ENCODE measurements around the gene DMAC2L. TPM values are rescaled to one million over a fixed set of nuclear protein-coding genes. Genes with fewer than 3 reads are reported as not detected.

DMAC2L gene
- polyA plus RNA-seq, 1 experiment = 12.6 TPM

DNA sequence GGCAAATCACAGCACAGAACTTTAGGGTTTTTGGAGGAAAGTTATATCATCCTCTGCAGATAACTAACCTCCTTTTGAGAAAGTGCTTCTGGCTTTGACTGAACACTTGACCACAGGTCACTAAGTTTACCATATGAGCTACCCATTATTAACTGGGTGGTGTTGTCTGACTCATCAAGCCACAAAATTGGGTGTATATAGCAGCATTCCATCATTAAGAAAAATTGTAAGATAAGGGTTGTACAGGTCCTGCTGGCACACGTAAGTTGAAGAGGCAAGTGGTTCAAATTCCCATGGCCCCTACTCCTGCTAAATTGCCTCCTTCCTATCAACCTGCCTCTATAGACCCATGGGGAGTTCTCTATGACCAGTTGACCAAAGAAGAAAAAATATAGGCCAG, 39.6 kb upstream of the DMAC2L start:
- TF ChIP-seq, protein P1, sequence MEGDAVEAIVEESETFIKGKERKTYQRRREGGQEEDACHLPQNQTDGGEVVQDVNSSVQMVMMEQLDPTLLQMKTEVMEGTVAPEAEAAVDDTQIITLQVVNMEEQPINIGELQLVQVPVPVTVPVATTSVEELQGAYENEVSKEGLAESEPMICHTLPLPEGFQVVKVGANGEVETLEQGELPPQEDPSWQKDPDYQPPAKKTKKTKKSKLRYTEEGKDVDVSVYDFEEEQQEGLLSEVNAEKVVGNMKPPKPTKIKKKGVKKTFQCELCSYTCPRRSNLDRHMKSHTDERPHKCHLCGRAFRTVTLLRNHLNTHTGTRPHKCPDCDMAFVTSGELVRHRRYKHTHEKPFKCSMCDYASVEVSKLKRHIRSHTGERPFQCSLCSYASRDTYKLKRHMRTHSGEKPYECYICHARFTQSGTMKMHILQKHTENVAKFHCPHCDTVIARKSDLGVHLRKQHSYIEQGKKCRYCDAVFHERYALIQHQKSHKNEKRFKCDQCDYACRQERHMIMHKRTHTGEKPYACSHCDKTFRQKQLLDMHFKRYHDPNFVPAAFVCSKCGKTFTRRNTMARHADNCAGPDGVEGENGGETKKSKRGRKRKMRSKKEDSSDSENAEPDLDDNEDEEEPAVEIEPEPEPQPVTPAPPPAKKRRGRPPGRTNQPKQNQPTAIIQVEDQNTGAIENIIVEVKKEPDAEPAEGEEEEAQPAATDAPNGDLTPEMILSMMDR (IDR thresholded peaks at IDR 0.05; ENCODE audit: low read depth, low read length) = no peak
- ChIA-PET CTCF (no interaction called here), POLR2A (no interaction called here)
- H3K27me3 ChIP-seq (ENCODE audit: control insufficient read depth, insufficient read depth, low read length) = no peaks in the 10 kb centered on the region
- DNase-seq (ENCODE audit: low read depth, low spot score) = no peak
- H3K27ac ChIP-seq (ENCODE audit: low read depth, low read length) = no peak overlapping the region
- H3K4me3 ChIP-seq (ENCODE audit: low read depth, low read length) = no peak overlapping the region
- no peaks in the 10 kb centered on the region for H3K9me3 ChIP-seq (ENCODE audit: control insufficient read depth, insufficient read depth, low read length)

DNA sequence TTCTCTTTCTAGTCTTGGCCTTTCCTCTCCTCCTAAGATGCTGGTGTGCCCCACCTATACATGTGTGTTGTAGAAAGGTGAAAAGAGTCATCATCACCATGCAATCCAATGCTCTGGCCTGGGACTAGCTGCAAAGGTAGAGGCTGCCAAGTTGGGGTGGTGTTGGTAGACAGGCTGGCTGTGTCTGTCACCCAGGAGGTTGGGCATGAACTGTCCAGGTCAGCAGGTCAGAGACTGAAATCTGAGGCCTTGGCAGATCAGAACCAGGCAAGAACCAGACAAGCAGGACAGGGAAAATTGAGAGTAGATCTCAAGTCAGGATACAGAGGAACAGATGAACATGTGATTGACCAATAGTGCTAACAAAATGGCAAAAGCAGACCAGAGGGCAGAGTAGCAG, 26.3 kb upstream of the DMAC2L start:
- Histone ChIP-seq H3K9me3 (ENCODE audit: control insufficient read depth, insufficient read depth, low read length) (no peaks in the 10 kb centered on the region), H3K27me3 (ENCODE audit: control insufficient read depth, insufficient read depth, low read length) (no peaks in the 10 kb centered on the region), H3K27ac (ENCODE audit: low read depth, low read length) (no peak overlapping the region), H3K4me3 (ENCODE audit: low read depth, low read length) (no peak overlapping the region)
- DNase-seq (ENCODE audit: low read depth, low spot score) = no peak
- ChIA-PET CTCF (interaction anchor here (1.0 kb wide), 1 partner anchor 35 kb away, joined by 3 read pairs; no protein-coding TSS in a partner anchor), POLR2A (no interaction called here)
- TF ChIP-seq, protein P1 (IDR thresholded peaks at IDR 0.05; ENCODE audit: low read depth, low read length) = no peak

DNA sequence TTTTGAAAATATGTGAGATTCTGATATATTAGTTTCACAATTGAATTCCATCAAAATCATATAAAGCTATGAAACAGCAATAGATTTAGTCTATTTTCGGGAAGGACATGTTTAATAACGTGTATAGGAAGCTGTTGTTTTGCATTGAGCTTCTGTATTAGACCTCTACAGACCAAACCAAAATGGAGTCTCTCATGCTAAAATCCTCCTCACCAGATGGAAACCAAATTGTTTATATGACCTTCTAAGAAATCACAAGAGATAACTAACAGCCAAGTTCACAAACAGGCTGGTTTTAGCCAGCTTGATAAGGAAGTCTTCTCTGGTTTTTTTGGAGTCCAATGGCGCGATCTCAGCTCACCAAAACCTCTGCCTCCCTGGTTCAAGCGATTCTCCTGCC, 24.0 kb upstream of the DMAC2L start:
- Histone ChIP-seq H3K4me3 (ENCODE audit: low read depth, low read length) (no peak overlapping the region), H3K9me3 (ENCODE audit: control insufficient read depth, insufficient read depth, low read length) (no peaks in the 10 kb centered on the region), H3K27ac (ENCODE audit: low read depth, low read length) (no peak overlapping the region), H3K27me3 (ENCODE audit: control insufficient read depth, insufficient read depth, low read length) (no peaks in the 10 kb centered on the region)
- DNase-seq (ENCODE audit: low read depth, low spot score) = no peak
- TF ChIP-seq, protein P1 (IDR thresholded peaks at IDR 0.05; ENCODE audit: low read depth, low read length) = no peak
- CTCF ChIA-PET = no interaction called here
- POLR2A ChIA-PET = no interaction called here

DNA sequence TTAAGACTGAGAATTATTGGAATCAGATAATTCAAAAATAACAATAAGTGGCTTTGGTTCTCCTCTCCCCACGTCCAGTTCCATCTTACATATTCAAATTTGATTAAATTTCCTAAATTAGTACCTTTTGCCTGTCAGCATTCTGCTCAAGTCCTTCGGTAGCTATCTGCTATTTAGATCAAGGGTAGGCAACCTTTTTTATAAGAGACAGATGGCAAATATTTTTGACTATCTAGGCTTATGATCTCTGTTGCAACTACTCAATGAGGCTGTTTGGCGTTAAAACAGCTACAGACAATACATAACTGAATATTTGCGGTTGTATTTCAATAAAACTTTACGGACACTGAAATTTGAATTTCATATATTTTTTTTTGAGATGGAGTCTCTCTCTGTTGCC, 21.8 kb upstream of the DMAC2L start:
- no peak overlapping the region for H3K27ac ChIP-seq (ENCODE audit: low read depth, low read length)
- H3K4me3 ChIP-seq (ENCODE audit: low read depth, low read length) = no peak overlapping the region
- ChIA-PET CTCF (interaction anchor here (1.1 kb wide), 1 partner anchor 28 kb away, joined by 3 read pairs; no protein-coding TSS in a partner anchor), POLR2A (no interaction called here)
- no peak for DNase-seq (ENCODE audit: low read depth, low spot score)
- TF ChIP-seq, protein P1 (IDR thresholded peaks at IDR 0.05; ENCODE audit: low read depth, low read length) = no peak
- H3K27me3 ChIP-seq (ENCODE audit: control insufficient read depth, insufficient read depth, low read length) = no peaks in the 10 kb centered on the region
- no peaks in the 10 kb centered on the region for H3K9me3 ChIP-seq (ENCODE audit: control insufficient read depth, insufficient read depth, low read length)

DNA sequence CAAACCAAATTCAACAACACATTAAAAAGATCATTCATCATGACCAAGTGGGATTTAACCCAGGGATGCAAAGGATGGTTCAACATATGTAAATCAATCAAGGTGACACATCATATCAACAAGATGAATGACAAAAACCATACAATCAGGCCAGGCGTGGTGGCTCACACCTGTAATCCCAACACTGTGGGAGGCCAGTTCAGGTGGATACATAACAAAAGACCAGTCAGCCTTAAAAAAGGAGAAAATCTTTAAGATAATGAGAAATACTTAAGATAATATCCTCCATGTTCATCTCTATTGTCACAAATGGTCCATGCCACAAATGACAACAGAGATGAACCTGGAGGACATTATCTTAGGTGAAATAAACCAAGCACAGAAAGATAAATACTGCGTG, 12.5 kb upstream of the DMAC2L start:
- CTCF ChIA-PET = no interaction called here

More for the DNA sequence above, 12.5 kb upstream of the DMAC2L start:
- TF ChIP-seq, protein P1 (IDR thresholded peaks at IDR 0.05; ENCODE audit: low read depth, low read length) = no peak
- POLR2A ChIA-PET = no interaction called here
- no peaks in the 10 kb centered on the region for H3K9me3 ChIP-seq (ENCODE audit: control insufficient read depth, insufficient read depth, low read length)
- H3K4me3 ChIP-seq (ENCODE audit: low read depth, low read length) = no peak overlapping the region
- no peak for DNase-seq (ENCODE audit: low read depth, low spot score)
- no peak overlapping the region for H3K27ac ChIP-seq (ENCODE audit: low read depth, low read length)
- H3K27me3 ChIP-seq (ENCODE audit: control insufficient read depth, insufficient read depth, low read length) = no peaks in the 10 kb centered on the region

All from AG04450 (cell line).